PC-3 (cell line): Measurements from ENCODE around the gene TRIM66.

Experiments used
- EZH2 ChIP-seq: fragments of 300-600 bp; sonication (generic); IDR thresholded peaks from one replicate; pipeline ENCODE4 v1.6.1; 2017; ENCODE audit warnings: antibody characterized with exemption, mild to moderate bottlenecking, low read length; ENCODE audit not compliant: unreplicated experiment
- EZH2phosphoT487 ChIP-seq: fragments of 300-600 bp; sonication (generic); IDR thresholded peaks from 2 replicates; pipeline ENCODE4 v1.6.1; 2018; ENCODE audit warnings: mild to moderate bottlenecking, antibody characterized with exemption, low read length, borderline replicate concordance
- TF ChIP-seq, protein P1 (sequence below): fragments of 300-600 bp; sonication (generic); conservative IDR thresholded peaks from 2 replicates; pipeline ENCODE4 v1.5.1; 2017; ENCODE audit warnings: antibody characterized with exemption, low read depth, mild to moderate bottlenecking, low read length

DNA sequence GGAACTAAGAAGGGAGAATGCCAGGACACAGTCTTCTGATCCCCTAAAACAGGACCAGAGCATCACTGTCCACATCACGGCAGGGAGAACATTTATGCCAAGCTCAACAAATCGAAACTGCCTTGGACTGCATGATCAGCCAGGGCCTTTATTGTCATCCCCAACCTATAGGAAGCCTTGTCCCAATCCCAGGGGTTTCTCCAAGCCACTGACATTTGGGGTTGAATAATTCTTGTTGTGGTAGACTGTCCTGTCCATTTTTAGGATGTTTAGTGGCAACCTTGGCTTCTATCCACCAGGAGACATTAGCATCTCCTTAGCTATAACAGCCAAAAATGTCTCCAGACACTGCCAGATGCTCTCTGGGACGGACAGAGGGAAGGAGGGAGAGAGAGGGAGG is 37.3 kb upstream of the TRIM66 start:
- TF ChIP-seq, protein P1, sequence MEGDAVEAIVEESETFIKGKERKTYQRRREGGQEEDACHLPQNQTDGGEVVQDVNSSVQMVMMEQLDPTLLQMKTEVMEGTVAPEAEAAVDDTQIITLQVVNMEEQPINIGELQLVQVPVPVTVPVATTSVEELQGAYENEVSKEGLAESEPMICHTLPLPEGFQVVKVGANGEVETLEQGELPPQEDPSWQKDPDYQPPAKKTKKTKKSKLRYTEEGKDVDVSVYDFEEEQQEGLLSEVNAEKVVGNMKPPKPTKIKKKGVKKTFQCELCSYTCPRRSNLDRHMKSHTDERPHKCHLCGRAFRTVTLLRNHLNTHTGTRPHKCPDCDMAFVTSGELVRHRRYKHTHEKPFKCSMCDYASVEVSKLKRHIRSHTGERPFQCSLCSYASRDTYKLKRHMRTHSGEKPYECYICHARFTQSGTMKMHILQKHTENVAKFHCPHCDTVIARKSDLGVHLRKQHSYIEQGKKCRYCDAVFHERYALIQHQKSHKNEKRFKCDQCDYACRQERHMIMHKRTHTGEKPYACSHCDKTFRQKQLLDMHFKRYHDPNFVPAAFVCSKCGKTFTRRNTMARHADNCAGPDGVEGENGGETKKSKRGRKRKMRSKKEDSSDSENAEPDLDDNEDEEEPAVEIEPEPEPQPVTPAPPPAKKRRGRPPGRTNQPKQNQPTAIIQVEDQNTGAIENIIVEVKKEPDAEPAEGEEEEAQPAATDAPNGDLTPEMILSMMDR = no peak
- no peak for TF ChIP-seq EZH2
- no peak for TF ChIP-seq EZH2phosphoT487
